ENCODE results near the gene CIBAR2. TPM values are rescaled to one million over a fixed set of nuclear protein-coding genes. Genes with fewer than 3 reads are reported as not detected.

Gene CIBAR2
- total RNA-seq, 1 donor from 2014 or later = 12.8 TPM

- no peaks in the 10 kb centered on the region for H3K27me3 ChIP-seq (ENCODE audit: low read depth)
- no peak overlapping the region for H3K4me3 ChIP-seq
- peaks cover 11% of the 10 kb centered on the region for H3K4me1 ChIP-seq
- TF ChIP-seq CTCF (IDR thresholded peaks at IDR 0.05) = no peak
- H3K27ac ChIP-seq = no peak overlapping the region
- intact Hi-C loops (cut with DNase I) = no loop called here
- H3K36me3 ChIP-seq = no peaks in the 10 kb centered on the region
- ATAC-seq (no peak), DNase-seq (no peak)
- no peaks in the 10 kb centered on the region for H3K9me3 ChIP-seq
Observed at GRCh38 chr16:85110105-85110504, 2.2 kb downstream of the CIBAR2 start.

- intact Hi-C loops (cut with DNase I) = no loop called here
- H3K4me1 ChIP-seq = peaks cover 10% of the 10 kb centered on the region
Observed at GRCh38 chr16:85107532-85107931, 4.7 kb downstream of the CIBAR2 start.

GRCh38 chr16:85107083-85107482 lies 5.2 kb downstream of the CIBAR2 start:
- DNase-seq (no peak), ATAC-seq (no peak)
- intact Hi-C loops (cut with DNase I) = no loop called here
- H3K4me3 ChIP-seq = no peak overlapping the region
- H3K27me3 ChIP-seq (ENCODE audit: low read depth) = no peaks in the 10 kb centered on the region
- H3K9me3 ChIP-seq = no peaks in the 10 kb centered on the region
- peaks cover 10% of the 10 kb centered on the region for H3K4me1 ChIP-seq
- TF ChIP-seq CTCF (IDR thresholded peaks at IDR 0.05) = no peak
- H3K36me3 ChIP-seq = no peaks in the 10 kb centered on the region
- no peak overlapping the region for H3K27ac ChIP-seq

More at GRCh38 chr16:85107532-85107931, 4.7 kb downstream of the CIBAR2 start:
- Histone ChIP-seq H3K27me3 (ENCODE audit: low read depth) (no peaks in the 10 kb centered on the region), H3K4me3 (no peak overlapping the region), H3K27ac (no peak overlapping the region), H3K9me3 (no peaks in the 10 kb centered on the region), H3K36me3 (no peaks in the 10 kb centered on the region)
- ATAC-seq = no peak
- TF ChIP-seq CTCF (IDR thresholded peaks at IDR 0.05) = no peak
- DNase-seq = no peak

GRCh38 chr16:85105475-85105874 lies 6.8 kb downstream of the CIBAR2 start:
- no peak for TF ChIP-seq CTCF (IDR thresholded peaks at IDR 0.05)
- intact Hi-C loops (cut with DNase I) = no loop called here
- ATAC-seq (no peak), DNase-seq (no peak)
- peaks cover 10% of the 10 kb centered on the region for H3K4me1 ChIP-seq
- no peak overlapping the region for H3K27ac ChIP-seq
- no peak overlapping the region for H3K4me3 ChIP-seq
- H3K9me3 ChIP-seq = no peaks in the 10 kb centered on the region
- H3K27me3 ChIP-seq (ENCODE audit: low read depth) = no peaks in the 10 kb centered on the region
- no peaks in the 10 kb centered on the region for H3K36me3 ChIP-seq

GRCh38 chr16:85104821-85105391 lies 7.4 kb downstream of the CIBAR2 start:
- peak; percentile 72 for DNase-seq
- ATAC-seq = peak; percentile 68 to 85
- peaks cover 10% of the 10 kb centered on the region for H3K4me1 ChIP-seq
- no peaks in the 10 kb centered on the region for H3K9me3 ChIP-seq
- intact Hi-C loops (cut with DNase I) = no loop called here
- TF ChIP-seq CTCF (IDR thresholded peaks at IDR 0.05) = no peak
- no peak overlapping the region for H3K4me3 ChIP-seq
- H3K36me3 ChIP-seq = no peaks in the 10 kb centered on the region
- H3K27me3 ChIP-seq (ENCODE audit: low read depth) = no peaks in the 10 kb centered on the region
- H3K27ac ChIP-seq = no peak overlapping the region
